ENCODE results near the gene MAPK11.

The MAPK11 gene

DNA sequence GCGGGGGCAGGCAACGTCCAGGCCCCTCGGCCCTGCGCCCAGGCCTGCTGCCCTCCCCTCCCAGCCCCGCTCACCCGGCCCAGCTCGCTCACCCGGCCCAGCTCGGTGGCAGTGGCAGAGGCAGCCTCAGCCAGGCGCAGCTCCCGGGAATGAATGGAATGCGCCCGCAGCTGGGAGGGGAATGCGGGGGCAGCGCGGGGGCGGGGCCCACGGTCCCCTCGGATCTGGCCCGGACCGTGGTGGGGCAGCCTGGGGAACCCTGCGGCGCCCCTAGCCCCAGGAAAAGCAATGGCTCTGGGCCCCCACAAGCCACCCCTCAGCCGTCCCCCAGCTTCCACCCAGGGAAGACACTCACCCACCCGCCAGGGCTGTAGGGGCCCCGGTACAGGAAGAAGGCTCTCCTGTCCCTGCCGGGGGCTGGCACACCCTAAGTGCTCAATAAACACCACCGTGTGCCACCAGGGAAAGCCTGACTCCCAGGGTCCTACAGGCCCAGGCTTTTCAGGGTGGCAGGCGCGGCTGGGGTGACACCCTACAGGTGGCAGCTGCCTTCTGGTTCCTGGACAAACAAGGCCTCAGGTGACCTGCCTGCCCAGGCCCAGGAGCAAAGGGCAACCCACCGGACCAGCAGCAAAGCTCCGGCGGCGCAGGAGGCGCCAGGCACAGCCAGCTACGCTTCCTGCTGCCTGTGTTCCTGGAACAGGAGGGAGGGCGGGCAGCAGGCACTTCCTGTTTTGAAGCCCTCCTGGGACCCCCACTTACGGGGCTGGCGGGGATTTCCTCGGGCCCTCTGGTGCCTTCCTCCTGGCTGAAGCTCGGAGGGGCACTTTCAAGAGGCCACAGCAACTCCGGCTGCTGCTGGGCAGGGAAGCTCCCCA lies 23.5 kb upstream of the MAPK11 start:
- DNase-seq (ENCODE audit: low read depth) = no peak

DNA sequence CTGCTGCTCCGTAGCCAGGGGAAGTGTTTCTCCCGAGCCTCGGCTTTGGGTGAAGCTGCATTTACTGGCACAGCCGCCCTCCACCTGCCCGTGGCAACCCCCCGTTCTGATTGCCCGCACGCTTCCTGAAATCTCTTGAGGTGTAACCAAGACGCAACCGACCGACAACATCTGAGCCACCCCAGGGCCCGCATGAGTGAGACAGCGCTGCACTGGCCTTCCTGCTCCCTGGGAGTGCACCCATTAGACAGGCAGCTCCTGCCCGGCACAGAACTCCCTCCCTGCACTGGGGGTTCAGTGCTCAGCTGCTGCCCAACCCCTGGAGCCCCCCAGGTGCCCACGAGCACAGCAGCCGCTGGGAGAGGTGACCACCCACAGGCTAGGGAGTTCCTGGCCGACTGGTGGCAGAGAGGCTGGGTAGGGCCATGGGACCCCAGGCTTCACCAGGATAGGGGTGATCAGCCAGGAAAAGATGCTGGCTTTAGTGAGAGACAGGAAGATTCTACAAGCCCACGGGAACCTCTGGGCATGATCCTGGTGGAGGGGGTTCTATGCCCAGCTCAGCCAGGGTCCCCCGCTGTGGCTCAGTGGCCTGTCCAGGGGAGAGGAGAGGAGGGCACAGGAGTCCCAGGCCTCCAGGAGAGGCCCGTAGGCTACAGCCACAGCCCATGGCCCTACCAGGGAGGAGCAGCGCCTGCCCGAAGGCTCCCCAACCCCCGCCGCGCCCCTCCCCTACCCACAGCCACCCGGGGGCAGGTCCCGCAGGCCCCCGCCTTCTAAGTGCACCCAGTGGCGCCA lies 22.7 kb upstream of the MAPK11 start:
- DNase-seq (ENCODE audit: low read depth) = no peak

DNA sequence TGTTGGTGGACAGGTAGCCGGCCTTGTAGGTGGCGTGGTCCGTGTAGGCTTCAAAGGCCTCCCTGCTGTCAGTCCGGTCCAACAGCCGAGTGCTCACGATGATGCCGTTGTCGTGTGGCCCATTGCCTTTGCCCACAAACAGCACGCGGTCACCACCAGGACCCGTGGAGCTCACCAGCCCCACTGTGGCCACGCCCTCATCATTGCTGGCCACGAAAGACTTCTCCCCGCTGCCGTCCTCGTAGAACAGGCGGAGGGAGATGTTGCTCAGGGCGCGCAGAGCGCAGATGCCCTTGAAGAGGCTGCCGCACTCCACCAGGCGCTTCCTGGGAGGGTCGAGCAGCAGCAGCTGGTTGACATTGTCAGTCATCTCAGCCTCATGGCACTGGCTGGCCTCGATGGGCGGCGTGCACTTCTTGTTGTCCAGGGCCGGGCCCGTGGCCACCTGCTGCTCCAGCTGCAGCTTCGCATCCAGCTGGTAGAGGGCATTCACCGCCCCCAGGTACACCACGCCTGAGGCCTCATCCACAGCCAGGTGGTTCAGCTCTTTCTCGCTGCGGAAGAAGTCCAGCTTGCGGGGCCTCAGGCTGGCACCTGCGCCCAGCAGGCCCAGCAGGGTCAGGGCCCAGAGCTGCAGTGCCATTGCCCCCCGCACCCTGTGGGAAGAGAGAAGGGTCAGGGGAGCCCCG lies 19.9 kb upstream of the MAPK11 start:
- no peak for DNase-seq (ENCODE audit: low read depth)

DNA sequence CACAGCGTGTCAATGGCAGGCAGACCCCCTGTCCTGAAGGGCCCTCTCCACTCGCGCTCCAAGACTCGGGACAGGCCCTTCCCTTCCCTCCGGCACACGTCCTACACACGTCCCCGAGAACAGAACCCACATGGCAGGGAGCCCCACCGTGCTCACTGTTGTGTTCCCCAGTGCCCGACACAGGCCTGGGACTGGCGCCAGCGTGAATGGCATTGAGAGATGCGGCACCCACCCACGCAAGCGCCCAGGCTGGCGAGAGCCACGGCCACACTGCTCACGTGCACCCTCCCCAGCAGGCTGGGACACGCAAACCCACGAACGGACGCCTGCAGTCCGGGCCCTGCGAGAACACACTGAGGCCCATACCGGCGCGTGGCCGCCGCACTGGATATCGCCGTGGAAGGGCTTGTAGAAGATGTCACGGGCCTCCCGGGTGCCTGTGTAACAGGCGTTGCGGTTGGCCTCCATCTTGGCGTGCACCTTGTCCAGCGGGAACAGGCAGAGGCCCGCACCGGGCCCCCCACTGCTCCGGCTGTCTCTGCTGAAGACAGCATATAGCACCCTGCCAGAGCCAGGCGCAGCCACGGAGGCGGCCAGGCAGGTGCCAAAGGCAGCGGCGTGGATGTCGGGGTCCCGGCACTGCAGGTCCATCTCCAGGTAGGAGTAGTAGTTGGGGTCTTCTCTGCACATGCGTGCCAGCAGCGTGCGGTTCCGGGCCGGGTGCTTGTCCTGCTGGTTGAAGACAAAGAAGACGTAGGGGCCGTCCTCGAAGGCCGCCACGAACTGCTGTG lies 19.2 kb upstream of the MAPK11 start:
- no peak for DNase-seq (ENCODE audit: low read depth)

DNA sequence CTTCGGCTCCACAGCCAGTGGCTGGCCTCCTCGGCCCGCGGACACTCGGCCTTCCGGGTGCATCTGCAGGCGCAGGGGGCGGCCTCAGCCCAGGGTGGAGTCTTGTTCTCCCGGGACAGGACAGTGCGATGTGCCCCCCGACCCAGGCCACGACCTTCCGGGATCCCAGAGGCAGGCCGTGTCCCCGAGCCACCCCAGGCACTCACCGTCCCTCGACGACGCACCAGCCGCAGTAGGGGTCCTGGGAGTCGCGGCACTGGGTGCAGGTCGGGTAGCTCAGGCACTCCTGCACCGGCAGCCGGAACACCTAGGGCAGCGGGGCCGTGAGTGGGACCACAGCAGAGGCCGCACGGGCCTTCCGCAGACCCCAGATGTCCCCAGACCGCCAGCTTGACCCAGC lies 17.6 kb upstream of the MAPK11 start:
- DNase-seq (ENCODE audit: low read depth) = no peak

DNA sequence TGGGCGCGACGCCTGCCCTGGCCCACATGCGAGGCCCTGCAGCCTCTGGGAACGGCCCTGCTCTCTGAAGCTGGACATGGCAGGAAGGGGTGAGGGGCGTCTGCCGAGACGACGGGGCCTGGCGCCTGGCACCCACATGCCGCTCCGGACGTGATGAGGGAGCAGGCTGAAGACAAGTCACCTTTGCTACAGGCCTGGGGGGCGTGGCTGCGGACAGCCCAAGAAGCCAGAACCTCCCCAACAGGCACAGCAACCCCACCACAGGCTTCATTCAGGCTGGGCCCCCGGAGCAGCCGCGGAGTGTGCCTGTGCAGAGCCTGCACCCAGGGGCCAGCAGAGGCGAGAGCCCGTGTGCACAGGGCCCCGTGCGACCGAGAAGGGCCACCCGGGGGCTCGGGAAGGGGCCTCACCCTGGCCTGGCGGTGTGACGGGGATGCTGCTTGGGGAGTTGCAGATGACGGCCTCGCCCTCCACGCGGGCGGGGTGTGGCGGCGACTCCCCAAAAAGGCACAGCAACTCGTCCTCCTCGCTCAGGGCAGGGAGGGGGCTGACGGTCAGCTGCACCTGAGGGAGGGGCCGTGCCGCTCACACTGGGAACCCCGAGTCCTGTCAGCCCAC lies 16.6 kb upstream of the MAPK11 start:
- no peak for DNase-seq (ENCODE audit: low read depth)

DNA sequence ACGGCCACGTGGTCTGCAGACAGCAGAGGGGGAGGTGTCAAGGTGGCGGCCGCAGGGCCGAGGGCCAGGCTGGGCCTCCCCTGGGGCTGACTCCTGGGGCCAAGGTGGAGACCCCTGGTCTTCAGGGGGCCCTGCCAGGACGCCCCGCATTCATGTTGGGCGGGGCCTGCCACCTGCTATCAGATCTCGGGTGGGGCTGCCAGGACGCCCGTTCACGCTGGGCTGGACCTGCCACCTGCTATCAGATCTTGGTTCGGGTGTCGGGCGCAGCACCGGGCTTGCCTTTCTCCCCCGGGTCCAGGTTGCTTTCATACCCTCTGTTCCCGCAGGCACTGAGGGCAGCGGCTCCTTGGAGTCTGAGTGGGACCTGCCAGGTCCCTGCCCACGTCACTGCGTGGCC lies 16.1 kb upstream of the MAPK11 start:
- DNase-seq (ENCODE audit: low read depth) = no peak

DNA sequence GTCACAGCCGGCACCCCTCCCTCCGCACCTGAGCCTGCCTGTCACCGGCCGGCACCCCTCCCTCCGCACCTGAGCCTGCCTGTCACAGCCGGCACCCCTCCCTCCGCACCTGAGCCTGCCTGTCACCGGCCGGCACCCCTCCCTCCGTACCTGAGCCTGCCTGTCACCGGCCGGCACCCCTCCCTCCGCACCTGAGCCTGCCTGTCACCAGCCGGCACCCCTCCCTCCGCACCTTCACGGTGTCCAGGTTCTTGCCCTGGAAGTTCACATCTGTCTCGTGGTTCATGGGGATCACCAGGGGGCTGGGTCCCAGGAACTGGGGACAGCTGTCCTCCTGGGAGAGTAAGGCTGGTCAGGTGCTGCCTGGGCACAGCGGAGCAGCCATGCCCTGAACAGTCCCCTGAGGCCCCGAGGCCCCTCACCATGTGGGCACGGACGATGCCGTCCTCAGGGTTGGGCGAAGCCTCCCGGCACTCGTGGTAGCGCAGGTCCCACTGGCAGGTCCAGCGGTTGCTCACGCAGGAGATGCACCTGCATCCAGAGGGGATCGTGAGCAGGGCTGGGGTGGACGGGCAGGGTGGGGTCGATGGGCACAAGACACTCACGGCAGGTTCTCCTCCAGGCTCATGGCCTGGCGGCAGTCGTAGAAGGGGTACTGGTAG lies 15.5 kb upstream of the MAPK11 start:
- no peak for DNase-seq (ENCODE audit: low read depth)

DNA sequence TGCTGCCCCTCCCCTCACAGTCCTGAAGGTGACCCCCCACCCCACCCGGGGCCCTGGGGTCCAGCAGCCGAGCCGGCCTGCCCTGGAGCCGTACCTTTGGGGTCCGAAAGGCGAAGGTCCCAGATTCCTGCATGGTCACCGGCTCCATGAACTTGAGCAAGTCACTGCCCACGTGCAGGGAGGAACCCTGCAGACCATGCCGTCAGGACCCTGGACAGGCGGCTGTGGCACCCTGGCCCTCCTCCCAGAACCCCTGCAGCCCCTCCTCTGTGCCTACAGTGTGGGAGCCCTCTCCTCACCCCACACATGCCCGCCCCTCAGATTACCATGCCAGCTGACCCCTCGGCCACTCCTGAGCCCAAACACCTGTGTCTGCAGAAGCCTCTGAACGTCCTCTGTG lies 14.3 kb upstream of the MAPK11 start:
- no peak for DNase-seq (ENCODE audit: low read depth)

DNA sequence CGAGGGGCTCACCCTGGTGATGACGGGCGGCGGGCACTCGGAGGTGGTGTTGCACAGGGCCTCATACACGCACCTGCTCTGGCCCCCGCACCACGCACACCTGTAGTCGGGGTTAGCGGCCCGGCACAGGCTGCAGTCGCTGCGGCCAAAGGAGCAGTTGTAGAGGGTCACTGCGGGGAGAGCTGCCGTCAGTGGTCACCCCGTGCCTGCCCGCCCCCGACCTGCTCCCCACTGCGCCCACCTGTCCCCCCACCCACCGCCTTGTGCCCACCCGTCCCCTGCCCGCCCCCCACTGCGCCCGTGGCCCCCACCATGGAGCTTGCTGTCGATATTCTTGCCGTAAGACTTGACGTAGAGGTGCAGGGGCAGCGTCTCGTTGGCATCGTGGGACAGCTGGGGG lies 13.6 kb upstream of the MAPK11 start:
- no peak for DNase-seq (ENCODE audit: low read depth)

DNA sequence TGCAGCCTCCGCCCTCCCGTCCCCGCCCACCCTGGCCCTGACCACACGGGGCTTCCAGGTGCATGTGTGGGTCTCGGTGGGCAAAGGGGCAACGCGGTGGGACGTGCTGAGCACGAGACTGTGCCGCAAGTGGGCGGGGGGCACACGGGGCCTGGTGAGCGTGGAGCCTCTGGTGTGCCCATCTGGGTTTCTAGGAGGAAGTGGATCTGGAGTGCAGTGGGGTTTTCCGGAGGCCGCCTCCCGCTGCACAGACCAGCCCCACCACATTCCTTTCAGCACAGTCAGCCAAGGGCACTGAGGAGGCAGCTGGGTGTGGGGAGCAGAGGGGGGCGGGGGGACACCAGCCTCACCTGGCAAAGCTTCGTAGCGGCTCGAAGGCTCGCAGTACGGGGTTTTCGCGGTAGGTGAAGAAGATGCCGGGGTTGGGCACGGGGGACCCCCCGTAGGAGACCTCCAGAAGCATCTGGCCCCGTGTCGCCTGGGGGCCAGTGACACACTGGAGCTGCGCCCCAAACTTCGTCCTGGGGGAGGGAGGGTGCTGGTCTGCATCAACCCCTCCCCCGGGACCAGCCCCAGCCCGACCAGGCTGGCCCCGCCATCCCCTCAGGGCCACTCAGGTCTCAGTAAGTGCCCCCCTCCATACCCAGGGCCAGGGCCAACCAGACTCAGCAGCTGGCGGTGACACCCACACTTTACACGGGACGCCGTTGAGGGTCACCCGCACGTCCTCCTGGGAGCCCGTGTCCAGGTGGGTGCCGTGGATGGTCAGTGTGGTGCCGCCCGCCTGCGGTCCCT lies 12.4 kb upstream of the MAPK11 start:
- no peak for DNase-seq (ENCODE audit: low read depth)

DNA sequence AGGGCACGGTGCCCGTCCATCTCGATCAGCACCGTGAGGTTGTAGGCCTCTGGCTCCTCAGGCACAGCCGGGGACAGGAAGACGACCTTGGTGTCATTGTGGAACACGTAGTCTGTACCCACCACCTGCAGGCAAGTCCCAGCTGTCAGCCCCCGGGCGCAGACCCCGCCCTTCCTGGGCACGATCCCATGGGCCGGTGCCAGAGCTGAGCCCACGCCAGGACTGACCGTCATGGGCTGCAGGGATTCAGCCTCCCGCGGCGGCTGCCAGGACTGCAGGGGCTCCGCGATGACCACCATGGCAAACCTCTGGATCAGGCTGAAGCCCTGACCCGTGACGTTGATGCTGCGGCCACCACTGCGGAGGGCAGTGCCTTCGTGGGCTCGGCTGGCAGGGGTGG lies 11.8 kb upstream of the MAPK11 start:
- no peak for DNase-seq (ENCODE audit: low read depth)

DNA sequence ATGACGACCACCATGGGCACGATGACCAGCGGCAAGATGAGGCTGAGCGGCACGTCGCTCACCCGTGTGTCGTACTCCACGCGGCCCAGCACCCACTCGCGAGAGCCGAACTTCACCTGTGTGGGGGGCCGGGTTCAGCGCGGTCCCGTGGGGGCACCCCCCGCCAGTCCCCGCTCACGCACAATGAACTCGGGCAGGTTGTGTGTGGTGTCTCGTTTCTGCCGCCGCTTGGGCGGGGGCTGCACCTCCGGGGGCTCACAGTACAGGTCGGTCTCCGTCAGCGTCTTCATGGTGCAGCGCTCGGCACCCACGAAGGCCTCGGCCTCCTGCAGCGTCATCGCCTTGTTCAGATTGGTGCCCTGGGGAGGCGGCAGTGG lies 11.2 kb upstream of the MAPK11 start:
- no peak for DNase-seq (ENCODE audit: low read depth)

DNA sequence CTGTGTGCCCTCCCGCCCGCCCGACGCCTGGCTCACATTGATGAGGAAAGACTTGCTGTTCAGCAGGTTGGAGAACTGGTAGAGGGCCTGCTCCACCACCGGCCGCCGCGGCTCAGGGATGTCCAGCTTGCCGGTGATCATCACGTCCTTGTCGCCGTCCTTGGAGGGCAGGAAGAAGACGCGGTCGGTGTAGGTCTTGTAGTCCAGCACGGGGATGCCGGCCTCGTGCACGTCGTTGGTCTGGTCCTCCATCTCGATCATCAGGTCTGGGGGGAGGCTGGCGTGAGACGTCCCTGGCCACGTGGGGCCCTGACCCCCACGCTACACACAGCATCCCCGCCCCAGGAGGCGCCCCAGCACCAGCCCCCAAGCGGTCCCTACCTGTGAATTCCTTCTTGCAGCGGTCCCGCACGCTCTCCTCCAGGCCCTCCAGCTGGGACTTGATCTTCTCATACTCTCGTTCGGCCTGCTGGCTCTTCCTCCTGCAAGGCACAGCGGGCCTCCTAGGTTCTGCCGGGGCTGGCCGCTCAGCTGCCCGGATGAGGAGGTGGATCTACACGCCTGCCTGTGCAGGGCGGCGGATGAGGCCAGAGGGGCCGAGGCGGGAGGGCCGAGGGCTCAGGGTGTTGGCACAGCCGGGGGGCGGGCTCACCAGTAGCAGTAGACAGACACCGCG lies 10.7 kb upstream of the MAPK11 start:
- DNase-seq (ENCODE audit: low read depth) = no peak

DNA sequence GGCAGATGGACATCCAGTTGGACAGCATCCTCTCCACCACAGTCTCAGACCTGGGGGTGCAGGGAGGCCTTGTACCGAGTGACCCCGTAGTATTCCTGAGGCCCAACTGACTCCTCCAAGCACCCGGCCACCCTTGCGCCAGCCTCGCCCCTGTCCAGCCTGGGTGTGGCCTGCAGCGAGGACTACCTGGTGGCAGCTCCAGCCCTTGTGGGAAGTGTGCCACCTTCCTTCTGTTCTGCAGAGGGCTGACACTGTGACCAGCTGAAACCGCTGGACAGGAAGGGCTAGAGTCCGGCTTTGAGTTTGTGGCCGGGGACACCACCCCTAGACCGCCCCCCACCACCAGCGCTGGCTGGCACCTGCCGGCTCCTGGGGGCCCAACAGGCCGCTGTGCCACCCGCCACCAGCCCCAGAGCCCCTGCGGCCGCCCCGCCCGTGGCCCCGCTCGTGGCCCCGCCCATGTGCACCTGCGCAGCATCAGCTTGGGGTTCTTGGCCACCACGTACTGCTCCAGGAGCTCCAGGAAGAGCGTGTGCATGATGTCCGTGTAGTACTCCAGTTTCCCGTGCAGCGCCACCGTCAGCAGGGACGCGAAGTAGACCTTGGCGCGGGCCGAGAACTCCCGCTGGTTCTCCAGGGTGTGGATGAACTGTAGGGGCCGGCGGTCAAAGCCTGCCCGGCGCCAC lies 10.0 kb upstream of the MAPK11 start:
- DNase-seq (ENCODE audit: low read depth) = no peak

DNA sequence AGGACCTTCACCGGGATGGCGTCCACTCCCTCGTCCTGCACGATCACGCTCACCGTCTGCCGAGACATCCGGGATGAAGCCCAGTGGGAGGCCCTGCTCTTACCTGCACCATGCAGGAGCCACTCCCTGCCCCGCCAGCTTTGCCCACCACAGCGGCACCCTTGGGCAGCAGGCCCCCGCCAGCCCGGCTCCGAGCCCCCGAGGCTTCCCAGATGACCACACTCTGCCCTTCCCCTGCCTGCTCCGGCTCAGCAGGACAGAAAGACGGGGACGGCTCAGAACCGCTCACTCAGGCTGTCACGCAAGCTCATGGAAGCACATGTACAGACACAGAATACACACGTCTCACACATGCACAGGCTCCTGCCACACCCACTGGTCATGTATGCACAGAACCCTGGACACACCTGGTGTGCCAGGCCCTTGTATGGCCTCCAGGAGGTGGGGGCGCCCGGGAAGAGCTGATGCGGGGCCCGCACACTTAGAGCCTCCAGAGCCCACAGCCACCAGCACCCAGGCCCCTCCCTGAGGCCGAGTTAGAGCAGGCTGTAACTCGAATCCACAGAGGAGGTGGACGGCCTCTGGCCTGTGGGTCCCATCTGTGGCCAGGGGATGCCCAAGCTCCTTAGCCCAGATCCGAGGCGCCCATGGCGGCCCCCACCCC lies 8.9 kb upstream of the MAPK11 start:
- DNase-seq (ENCODE audit: low read depth) = no peak

DNA sequence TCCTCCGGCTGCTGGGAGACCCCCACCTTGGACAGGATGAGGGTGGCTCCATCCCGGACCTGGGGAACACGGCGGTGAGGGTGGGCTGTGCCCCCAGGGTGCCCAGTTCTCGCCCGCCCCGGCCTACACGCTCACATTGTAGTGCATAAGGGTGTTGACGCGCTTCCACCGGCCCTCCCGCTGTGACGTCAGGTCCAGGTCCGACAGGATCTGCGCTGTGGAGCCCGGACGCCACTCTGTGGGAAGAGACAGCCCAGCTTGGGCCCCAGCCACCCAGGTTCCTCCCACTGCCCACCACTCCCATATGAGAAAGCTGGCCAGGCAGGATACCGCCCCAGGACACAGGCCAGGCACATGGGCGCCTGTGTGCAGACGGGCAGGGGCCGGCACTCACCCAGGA lies 8.3 kb upstream of the MAPK11 start:
- DNase-seq (ENCODE audit: low read depth) = no peak

DNA sequence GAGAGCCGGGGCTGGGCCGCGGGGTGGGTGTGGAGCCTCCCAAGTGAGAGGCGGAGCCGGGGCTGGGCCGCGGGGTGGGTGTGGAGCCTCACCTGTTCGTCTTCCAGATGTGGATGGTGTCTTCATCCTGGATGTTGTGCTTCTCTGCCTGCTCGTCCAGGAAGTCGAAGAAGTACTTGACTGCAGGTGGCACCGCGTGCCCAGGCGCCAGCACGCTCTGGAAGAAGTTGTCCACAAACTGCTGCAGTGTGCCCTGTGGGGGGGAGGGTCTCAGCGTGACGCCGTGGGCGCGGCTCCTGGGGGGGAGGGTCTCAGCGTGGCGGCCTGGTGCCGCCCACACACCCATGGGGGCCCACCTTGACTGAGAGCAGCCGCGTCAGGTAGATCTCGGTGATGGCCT lies 7.6 kb upstream of the MAPK11 start:
- no peak for DNase-seq (ENCODE audit: low read depth)

DNA sequence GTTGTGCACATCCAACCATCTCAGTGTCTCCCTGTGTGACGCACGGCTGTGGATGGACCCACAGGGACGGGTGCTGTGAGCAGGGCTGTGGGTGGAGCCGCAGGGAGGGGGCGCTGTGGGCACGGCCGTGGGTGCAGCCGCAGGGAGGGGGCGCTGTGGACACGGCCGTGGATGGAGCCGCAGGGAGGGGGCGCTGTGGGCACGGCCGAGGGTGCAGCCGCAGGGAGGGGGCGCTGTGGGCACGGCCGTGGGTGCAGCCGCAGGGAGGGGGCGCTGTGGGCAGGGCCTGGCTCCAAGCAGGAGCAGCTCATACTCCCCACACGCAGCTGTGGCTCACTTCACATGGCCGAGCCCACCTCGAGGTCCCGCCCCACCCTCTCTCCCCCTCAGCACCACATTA lies 6.0 kb upstream of the MAPK11 start:
- DNase-seq (ENCODE audit: low read depth) = no peak
